HL-60/S4 treated with retinoic acid at 250 ng/mL for 4 days and 3 days (cell line): ENCODE results near the gene WSCD1.

Source experiments
- in situ Hi-C: fragments of 300-500 bp; cut with MboI; formaldehyde crosslinking; loops from 2 replicates; pipeline ENCODE4 v1.7.0; 2022; ENCODE audit warnings: low sequenced_read_pairs

The WSCD1 gene

DNA sequence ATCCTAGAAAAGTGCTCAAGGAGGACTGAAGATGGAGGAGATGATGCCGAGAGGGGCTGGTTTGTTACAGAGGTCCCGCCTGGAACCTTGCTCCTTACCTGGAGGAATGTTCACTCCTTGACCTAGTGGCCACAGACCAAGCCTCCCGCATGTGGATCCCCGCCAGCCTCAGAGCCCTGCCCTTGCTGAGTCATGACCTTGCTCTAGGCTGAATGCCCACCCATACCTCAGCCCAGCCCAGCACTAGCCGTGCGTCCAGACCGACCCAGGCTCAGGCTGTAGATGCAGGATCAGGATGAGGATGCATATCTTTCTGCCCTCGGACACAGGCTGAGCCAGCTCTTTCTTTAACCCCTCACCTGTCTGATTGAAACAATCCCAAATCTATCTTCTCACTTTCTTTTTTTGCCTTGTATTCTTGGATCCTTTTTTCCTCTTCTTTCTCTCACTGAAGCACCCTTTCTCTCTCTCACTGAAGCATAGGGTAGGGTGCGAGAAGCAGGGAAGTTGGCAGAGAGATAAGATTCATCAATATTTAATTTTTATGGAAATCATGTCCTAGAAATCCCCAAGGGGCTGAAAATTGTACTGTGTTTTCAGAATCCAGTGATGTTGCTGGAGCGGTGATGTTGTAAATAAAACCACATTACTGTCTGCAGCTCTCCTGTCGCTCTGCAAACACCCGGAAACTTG, 34.9 kb downstream of the WSCD1 start:
- in situ Hi-C loops = no loop called here

- in situ Hi-C loops = no loop called here
These were observed 35.4 kb downstream of the WSCD1 start for GRCh38 chr17:6105649-6106007.

DNA sequence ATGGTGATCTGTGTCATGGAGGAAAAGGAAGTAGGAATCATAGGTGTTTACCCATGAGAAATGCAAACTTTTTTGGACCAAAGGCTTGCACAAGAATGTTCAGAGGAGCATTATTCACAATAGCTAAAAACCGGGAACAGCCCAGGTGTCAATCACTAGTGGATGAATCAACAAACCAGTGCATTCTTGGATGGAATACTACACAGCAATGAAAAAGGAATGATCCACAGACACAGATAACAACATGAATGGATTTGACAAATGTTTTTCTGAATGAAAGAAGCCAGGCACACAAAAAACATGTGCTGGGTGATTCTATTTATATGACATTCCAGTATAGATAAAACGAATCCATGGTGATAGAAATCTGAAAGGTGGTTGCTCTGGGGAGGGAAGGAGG, 36.0 kb downstream of the WSCD1 start:
- in situ Hi-C loops = no loop called here

DNA sequence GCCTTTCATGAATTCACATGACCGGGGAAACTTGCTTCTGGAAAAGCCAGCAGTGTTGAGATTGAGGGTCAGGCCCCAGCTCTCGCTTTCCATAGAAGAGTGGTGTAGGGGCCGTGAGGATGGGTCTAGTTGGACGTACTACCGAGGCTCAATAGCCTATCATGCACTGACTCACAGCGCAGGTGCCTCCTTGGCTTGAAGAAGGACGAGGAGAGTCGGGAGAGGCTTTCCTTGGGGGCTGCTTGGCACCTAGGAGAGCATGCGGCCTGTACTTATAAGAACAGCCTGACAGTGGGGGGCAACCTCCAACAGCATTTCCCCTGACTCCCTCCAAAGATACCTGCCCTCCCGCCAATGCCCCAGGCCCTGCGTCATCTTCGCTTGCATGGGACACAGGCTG, 37.6 kb downstream of the WSCD1 start:
- in situ Hi-C loops = no loop called here

- in situ Hi-C loops = no loop called here
These were observed 38.2 kb downstream of the WSCD1 start for GRCh38 chr17:6108382-6108781.

- in situ Hi-C loops = no loop called here
These were observed 38.8 kb downstream of the WSCD1 start for GRCh38 chr17:6108987-6109386.

GRCh38 chr17:6109536-6109935, 39.4 kb downstream of the WSCD1 start:
- in situ Hi-C loops = no loop called here

GRCh38 chr17:6110088-6110487, 39.9 kb downstream of the WSCD1 start:
- in situ Hi-C loops = no loop called here

GRCh38 chr17:6110592-6110991, 40.4 kb downstream of the WSCD1 start:
- in situ Hi-C loops = no loop called here

DNA sequence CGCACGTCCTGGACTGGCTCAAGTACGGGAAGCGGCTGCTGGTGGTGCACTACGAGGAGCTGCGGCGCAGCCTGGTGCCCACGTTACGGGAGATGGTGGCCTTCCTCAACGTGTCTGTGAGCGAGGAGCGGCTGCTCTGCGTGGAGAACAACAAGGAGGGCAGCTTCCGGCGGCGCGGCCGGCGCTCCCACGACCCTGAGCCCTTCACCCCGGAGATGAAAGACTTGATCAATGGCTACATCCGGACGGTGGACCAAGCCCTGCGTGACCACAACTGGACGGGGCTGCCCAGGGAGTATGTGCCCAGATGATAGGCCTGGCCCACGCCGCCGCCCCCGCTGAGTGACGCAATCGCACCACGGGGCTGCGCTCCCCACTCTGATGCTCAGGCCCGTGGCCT, 50.2 kb downstream of the WSCD1 start:
- in situ Hi-C loops = no loop called here

- in situ Hi-C loops = no loop called here
These were observed 54.7 kb downstream of the WSCD1 start for GRCh38 chr17:6124856-6125255.

DNA sequence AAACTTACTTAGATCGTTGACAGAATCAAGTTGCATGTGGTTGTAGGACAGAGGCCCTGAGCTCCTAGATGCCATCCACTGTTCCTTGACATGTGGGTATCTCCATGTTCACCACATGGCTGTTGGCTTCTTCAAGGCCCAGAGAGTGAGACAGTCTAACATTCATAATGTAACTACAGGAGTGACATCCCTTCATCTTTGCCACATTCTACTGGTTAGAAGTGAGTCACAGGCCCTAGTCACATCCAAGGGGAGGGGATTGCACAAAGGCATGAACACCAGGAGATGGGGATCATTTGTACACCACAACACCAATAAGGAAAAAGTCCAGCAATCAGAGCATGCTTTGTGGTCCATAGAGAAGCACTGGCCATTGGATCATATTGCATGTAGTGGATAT, 56.6 kb downstream of the WSCD1 start:
- in situ Hi-C loops = no loop called here

GRCh38 chr17:6134721-6135120, 64.5 kb downstream of the WSCD1 start:
- in situ Hi-C loops = no loop called here

- in situ Hi-C loops = no loop called here
These were observed 65.1 kb downstream of the WSCD1 start for GRCh38 chr17:6135236-6135635.

GRCh38 chr17:6135996-6136395, 65.8 kb downstream of the WSCD1 start:
- in situ Hi-C loops = no loop called here

- in situ Hi-C loops = no loop called here
These were observed 67.7 kb downstream of the WSCD1 start for GRCh38 chr17:6137716-6138502.

DNA sequence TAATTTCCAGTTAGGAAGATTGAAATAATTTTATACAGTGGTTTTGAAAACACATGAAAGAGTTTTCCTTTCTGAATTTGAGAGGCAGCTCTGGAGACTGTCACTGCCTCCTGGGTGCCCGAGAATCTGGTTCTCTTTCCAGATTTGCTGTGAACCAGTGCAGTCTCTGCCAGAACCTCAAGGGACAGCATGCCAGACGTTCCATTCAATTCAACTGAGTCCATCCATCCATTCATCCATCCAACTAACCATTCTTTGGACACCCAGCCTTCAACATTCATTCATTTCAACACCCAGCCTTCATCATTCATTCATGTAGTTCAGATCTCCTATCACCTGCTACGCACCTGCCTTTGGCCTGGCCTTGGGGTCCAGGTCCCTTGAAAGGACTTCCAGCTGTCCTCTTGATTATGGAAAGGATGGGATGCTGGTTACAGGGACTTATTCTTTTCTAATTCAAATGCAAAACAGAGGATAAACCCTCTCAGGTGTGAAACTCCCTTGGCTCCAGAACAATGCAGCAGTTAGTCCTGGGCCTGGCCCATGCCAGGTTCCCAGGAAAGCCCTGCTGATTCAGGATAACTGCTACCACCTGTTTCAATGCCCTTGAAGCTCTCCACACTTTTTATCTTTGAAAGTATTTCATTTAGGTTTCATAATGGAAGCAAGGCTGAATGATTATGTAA, 68.7 kb downstream of the WSCD1 start:
- in situ Hi-C loops = no loop called here

GRCh38 chr17:6139447-6139832, 69.3 kb downstream of the WSCD1 start:
- in situ Hi-C loops = no loop called here

DNA sequence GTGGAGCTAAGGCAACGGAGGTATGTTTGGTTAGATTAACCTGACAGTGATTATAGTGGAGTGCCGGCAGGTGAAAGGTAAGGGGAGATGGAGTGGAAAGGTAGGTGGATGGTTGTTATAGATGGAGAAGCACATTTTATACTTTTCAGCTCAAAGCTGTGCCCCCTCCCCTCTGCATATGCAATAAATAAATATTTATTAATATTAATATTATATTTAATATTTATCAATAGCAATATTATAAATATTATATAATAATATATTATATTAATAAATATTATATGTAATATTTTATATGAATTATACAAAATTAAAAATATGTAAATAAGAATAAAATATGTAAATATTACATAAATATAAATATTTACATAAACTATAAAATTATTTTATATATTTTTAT, 70.0 kb downstream of the WSCD1 start:
- in situ Hi-C loops = no loop called here

DNA sequence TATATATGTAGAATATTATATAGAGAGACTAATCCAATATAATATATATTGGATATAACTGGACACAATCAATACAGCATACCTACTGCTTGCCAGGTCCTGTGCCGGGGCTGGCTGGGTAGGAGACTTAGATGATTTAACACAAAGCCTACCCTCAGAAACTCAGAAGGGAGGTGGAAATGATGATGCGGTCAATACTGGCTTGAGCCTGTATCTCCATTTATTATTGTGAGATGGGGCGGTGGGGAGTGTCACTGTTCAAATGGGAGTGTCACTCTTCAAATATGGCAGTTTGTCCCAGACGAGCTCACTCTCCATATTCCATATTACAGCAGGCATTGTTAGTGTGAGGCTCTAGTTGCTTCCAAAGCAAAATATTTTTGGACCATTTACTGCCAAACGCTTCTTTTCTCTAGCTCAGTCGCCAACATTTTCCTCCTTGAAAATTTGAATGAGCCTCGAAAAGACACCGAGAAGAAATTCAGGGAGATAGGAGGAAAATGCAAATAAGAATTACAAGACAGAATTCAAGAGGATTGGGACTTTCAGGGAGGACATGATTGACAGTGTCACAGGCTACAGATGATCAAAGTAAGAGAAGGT, 70.7 kb downstream of the WSCD1 start:
- in situ Hi-C loops = no loop called here

GRCh38 chr17:6142701-6143100, 72.5 kb downstream of the WSCD1 start:
- in situ Hi-C loops = no loop called here

GRCh38 chr17:6145946-6146345, 75.8 kb downstream of the WSCD1 start:
- in situ Hi-C loops = no loop called here
